NK-92 treated with Interleukin-12 subunit alpha and Interleukin-12 subunit beta, amount 100 ng/mL, for 24 hours (cell line): Measurements from ENCODE around the gene RNF150.

Source experiments
- DNase-seq: peaks from one replicate; lab custom pipeline; 2025; lab: John Stamatoyannopoulos, UW

RNF150 gene

DNA sequence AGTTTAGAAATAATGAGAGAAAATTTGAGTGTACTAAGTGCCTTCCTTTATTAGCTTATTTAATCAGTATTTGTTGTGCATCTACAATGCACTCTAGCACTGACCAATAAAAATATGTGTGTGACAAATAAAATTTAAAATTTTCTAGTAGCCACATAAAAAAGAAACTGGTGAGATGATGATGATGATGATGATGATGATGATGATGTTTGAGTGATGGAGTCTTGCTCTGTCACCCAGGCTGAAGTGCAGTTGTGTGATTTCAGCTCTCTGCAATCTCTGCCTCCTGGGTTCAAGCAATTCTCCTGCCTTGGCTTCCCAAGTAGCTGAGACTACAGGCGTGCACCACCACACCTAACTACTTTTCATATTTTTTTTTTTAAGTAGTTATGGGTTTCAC lies 110.2 kb downstream of the RNF150 start:
- no peak for DNase-seq

DNA sequence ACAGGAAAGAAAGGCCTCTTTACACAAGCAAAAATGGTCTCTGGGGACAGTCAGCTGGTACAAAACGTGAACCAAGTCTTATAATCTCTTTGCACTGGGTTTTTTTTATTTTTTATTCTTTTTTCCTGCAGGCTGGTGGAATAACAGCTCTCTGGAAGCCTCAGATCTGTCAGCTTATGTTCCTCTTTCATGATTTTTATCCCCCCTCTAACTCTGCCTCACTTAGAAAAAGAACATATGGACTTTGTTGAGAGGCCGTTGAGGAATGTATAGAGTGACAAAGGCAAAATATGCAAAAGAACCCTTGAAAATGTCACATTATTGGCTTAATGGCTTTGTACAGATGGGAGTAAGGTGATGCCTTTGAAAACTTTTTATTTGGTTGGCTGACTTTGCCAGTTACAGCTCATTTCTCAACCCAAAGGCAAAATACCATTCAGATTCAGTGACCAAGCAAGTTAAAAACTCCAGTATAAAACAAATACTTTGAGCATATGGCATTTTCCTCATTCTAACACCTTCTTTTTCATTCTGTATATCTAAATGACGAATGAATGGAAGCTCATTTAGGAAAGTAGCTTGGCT lies 111.1 kb downstream of the RNF150 start:
- DNase-seq = no peak

DNA sequence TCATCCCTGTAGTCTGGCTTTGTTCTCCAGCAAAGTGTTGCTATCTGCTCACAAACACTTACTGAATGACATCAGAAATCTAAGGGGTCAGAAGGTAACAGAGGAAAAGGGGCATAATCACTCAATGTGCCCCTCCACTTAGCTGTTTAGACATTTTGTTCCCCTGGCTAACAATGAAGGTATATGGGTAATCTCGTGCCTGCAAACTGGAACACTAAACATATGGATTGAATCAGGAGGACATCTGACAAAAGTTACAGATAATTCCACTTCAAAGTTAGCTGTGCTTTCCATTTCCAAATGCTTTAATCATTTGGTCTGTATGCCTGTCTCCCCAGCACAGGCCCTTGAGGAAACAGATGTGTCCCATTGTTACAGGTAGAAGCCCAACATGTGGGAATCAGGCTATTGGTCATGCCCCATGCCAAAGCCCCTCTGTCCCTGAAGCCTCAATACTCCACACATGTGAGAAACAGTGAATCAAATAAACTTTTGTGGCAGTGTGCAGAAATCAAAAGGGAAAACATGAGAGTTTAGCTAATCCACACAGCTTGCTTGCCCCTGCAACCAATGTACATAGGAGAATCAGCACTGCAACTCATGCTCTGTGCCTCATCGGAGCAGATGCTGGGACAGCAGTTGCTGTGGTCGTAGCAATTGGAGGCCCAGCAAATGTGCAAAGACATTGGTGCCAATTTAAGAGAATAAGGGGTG lies 111.7 kb downstream of the RNF150 start:
- no peak for DNase-seq

DNA sequence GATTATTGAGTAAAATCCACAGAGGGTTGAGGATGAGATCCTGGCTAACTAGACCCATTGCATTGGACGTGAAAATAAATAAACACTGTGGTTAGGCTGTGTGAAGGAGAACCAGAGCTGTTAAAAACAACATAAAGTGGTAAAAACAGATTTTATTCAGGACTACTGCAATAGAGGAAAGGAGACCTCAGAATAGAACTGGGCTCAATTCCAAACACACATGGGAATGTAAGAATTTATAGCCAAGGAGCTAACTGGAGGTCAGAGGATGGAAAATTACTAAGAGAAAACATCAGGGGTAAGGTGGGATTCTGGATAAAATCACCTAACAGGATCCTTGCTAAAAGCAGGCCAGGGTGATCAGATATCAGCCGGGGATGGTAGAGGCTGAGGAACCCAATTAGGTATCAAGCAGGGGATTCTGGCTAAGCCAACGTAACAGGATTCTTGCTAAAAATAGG lies 112.4 kb downstream of the RNF150 start:
- no peak for DNase-seq

DNA sequence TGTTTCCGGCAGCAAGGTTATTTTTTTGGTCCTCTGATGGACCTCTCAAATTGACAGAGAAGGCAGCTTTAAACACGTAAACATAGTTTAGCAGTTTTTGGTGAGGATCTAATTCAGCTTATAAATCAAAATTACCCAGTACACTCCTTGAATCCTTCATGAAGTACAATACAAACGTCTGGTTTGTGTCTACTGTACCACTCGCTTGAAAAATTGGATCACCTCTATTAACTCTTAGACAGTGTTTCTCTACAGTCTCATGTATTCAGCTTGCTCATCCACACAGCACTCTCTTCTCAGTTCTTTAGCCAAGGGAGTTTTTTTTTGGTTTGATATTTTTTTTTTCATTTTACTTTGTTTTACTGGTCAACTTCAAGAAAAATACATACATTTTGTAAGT lies 113.5 kb downstream of the RNF150 start:
- no peak for DNase-seq

DNA sequence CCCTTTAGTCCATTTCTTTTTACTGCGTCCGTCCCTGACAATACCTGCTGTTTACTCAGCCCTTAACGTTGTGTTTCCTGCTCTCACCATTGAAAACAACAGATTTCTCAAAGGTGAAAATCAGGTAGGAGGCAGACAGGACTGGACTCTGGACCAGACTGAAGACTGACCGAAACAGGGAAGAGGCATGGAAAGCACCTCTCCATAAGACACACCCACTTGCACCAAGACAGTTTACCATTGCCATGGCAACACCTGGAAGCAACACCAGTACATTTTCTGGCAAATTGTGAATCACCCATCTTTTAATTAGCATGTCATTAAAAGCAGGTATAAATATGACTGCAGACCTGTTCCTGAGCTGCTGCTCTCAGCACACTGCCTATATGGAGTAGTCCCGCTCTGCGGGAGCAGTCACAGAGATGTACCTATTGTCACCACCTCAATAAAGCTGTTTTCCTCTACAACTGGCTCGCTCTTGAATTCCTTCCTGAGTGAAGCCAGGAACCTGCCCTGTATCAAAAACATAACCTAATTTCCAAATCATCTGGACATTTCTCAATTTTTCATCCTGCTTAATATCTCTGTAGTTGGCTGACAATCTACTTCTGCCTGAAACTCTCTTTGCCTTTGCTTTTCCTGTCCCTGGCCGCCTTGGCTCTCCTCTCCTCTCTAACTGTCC lies 117.0 kb downstream of the RNF150 start:
- no peak for DNase-seq

DNA sequence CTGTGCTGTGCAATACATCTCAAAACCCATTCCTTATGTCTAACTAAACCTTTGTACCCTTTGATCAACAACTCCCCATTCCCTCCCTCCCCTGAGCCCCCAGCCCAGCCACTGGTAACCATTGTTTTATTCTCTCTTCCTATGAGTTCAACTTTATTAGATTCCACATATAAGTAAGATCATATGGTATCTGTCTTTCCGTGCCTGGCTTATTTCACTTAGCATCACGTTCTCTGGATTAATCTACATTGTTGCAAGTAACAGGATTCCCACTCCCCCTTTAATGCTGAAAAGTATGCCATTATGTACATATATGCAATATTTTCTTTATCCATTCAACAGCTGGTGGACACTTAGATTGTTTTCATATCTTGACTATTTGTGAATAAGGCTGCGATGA lies 119.4 kb downstream of the RNF150 start:
- DNase-seq = no peak

DNA sequence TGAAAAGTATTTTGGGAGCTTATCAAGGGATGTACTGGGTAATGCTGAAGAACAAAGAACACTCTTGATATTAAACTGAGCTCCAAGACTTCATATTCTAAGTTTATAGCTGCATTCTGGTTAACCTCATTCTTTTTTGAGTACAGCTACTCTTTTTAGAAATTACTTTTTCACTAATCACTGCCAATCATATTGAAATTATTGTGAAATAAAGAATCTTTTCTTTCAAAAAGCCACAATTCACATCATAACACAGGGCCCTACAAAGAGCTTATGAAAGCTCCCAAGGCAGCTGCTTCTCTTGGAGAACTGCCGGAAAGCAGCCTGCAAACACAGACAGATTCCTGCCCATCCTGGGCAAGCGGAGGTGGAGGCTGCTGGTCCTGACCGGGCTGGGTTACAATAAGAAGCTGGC lies 121.4 kb downstream of the RNF150 start:
- DNase-seq = no peak

DNA sequence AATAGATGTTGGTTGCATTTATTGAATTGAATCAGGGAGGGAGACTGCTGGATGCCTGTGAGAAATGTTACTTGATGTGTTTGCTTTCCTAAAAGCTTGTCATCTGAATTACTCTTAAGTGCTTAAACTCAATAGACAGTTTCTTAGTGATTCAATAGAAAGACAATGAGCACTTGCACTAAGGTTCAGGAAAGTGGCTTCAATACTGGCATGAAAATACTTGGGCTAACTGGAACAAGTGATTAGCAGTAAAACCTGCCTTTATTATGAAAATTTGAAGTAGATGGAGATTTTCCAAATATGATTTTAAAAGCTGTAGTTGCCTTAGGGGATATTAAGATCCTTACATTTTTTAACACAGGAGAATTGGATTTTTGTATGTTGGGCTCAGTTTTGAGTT lies 123.3 kb downstream of the RNF150 start:
- no peak for DNase-seq

DNA sequence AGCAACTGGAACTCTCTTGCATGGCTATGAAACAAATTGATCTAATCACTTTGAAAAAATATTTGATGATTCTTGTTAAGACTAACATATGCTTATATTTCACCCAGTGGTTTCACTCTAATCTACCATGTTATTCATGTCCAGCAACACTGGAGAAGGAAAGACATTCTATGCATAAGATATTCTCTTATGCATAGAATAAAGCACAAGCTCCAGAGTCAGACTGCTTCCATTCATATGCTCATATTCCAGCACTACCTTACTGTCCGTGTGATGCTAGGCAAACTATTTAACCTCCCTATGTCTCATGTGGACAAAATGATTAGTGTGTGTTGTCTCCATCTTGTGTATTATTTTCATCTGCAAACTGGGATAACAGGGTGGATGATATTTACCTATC lies 124.1 kb downstream of the RNF150 start:
- DNase-seq = no peak

DNA sequence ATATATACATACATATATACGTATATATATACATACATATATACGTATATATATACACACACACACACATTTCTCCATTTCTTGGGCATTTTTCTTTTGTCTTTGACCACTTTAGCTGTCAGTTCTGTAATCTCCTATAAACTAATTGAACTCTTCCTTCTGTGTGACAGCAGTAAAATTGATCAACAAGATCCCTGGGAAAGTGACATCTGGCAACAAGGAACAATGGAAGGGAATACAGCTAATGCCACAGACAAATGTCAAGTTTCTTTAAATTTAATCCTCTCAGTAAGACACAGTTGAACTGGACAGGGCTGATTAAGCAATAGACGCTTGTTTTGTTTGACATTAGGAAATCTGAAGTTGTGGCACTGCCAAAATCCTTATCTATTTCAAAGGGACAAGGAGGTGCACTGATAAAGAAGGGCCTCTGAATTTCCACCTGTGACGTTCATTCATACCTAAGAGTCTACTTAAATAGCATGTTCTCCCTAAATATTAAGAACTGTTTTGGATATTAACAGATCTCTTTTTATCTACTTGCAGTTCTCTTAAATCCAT lies 126.9 kb downstream of the RNF150 start:
- DNase-seq = no peak

DNA sequence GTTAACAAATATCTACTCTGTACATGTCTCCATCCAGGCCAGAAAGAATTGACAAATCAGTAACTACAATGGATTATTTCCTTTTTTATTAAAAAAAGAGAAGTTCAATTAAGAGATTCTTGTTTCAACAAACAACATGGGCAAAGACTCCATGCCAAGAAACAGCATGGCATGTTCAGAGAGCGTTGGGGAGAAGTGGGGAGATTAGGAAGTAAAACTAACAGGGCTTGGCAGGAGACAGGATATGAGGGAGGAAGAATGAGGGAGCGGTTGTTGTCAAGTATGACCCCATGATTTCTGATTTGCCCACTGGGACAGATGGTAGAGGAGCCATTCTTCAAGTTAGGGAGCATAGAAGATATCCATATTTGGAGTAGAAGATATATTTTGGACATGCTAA lies 128.4 kb downstream of the RNF150 start:
- DNase-seq = no peak

DNA sequence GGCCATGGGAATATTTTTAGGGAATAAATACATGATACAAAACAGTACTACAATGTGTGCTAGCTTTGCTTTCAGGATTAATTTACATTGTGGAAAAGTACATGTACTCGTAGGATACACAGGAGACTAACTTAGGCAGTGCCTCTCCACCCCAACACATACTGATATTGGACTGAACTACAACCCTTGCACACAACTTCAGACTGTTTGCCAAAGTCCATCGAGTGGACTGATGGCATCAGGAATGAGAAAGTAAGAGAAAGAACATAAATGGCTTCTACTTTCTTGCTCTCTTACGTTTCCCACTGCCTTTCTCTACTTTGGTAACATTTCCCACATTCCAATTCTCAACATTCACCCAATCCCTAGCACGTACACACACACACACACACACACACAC lies 130.1 kb downstream of the RNF150 start:
- DNase-seq = no peak

DNA sequence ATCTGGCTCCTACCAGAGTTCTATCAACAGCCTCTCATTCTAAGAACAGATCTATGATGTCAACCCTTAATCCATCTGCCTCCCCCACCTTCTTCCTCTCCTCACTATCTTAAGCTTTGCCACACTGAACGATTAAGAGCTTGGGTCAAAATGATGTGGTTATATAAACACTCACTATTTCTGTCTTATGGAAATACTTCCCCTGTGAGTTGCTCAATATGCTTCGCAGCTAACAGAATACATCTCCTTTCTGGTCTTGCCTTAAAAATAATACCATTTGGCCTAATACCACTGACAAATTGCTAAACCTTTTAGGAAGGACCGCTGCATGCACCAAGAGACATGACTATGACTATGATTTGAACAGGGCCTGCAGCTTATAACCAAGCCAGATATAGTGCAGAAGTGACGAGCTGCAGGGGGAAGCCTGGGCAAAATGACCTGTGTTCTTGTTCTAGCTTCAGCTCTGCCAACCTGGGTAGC lies 130.9 kb downstream of the RNF150 start:
- DNase-seq = peak; percentile 4

DNA sequence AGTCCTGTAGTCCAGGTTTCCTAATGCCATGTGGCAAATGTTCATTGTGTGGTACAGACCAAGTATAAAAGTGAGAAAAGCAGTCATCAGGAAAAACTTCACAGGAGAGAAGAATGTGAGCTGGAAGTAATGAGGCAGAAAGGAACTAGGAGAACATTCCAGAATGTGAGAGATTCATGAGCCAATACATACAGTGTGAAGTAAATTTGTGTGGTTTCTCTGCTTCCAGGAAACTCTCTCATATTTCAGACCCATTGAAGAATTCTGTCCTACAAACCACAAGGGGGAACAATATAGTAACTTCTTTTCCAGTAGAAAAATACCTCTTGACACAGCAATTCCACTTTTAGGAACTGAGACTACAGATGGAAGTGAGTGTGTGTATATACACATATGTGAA lies 136.5 kb downstream of the RNF150 start:
- DNase-seq = no peak

DNA sequence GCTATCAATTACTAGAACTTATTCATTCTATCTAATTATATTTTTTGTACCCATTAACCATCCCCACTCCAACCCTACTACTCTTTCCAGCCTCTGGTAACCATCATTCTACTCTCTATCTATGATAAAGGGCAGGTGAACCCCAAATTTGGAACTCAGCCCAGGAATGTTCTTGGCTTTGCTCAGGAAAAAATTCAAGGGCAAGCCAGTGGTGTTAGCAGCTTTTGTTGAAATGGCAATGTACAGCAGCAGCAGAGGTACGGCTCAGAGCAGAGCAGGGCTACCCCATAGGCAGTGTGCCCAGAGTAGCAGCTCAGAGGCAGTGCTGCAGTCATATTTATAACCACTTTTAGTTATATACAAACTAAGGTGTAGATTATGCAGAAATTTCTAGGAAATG lies 138.2 kb downstream of the RNF150 start:
- DNase-seq = no peak

DNA sequence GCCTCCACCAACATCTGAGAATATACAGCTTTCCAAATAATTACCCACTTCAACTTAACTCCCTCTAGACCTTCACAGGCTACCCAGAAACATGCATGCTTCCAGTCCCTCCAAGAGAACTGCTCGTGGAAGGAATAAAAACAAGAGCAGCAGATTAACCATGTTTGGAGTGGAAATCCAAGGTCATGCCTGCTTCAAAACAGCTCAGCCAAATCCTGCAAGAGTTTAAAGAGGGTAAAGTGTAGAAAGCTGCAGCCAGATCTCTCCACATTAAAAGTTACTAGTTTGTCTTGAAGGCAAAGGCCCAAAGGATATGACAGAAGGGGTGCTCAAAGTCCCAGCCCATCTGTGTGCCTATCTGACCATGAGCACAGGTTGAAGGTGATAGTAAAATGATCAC lies 139.3 kb downstream of the RNF150 start:
- no peak for DNase-seq

DNA sequence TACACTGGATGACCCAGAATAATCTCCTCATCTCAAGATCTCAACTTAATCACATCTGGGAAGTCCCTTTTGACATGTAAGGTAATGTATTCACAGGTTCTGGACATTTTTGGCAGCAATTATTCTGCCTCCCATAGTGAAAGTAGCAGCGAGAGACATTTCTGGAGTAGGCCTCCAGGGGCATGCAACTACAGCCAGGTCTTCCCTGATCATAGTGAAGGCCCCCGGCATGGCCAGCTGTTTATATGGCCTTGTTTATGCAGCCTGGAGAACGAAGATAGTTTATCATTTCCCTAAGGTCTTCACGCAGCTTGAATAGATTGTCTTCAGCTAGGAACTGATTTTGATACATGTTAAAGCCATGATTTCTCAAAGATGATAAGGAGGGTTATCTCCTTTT lies 139.9 kb downstream of the RNF150 start:
- DNase-seq = no peak

DNA sequence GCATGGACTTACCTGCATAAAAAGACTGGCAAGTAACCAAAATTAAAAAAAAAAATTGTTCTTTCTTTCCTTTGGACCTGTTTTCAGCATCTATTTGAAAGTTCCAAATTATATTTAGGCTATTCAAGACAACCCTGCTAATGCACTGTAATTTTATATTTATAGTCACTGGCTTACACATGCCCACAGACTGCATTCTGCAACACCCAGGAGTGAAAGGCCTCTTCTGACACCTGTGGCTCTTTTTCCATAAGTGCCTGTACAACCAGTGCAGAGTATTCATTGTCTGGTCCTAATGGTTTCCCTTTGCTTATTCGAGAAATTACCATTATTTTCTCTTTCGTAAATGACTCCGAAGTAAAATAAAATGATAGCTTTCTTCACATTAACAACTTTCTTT lies 143.3 kb downstream of the RNF150 start:
- DNase-seq = no peak

DNA sequence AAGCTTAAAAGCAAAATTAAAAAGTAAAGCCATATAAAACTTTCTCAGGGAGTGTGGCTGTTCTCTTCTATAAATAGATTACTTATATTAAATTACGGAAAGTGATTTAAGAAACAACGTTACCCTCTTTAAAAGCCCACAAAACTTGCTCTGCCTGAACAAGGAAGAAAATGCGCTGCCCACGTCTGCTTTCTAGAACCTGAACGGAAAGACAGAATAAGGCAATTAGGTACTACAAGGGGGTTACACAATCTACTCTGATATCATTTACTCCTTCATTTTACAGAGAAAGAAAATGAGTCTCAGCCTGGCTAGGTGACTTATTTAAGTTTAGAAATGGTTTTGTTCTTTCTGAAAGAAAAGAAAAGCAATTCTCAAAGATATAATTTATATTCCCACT lies 147.2 kb downstream of the RNF150 start:
- DNase-seq = no peak

DNA sequence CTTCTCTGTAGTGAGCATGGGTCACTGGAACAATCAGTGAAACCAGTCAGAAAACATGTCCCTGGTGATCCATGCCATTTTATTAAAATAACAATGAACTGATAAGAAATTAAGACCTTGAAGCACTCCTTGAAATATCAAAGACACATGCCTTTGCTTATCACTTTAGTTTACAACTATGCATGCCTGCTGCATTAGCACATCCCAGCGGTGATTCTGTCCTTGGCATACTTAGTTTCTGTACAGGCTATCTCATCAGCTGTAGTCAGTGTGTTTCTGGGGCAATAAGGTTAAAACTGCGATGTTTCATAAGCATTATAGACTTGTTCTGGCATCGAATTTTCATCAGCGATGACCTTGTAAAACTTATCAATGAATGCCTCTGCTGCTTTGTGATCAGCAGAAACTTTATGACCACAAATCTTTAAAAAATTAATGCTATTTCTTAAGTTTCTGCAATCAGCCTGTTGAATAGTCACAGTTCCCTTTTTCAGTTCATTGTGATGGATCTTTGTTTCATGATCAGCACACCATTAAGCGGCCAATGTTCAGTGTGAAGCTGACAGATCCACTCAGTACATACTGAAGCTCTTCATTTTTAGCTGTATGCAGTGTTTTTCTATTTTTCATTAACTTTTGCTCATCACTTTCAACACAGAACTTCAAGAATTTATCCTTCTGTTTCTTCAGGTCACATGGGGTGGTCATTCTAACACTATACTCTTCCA lies 150.5 kb downstream of the RNF150 start:
- no peak for DNase-seq
